Astrocyte (in vitro differentiated cells and primary cell): ENCODE results near the gene OSGIN1.

ENCODE experiments used
- EZH2 ChIP-seq: IDR thresholded peaks from 2 replicates; pipeline ENCODE4 v1.6.1; 2012; ENCODE audit warnings: mild to moderate bottlenecking, low read length, inconsistent platforms; ENCODE audit not compliant: insufficient read depth
- TF ChIP-seq, protein P1 (sequence below): IDR thresholded peaks from 2 replicates; pipeline ENCODE4 v1.5.1; 2011; ENCODE audit warnings: low read depth, mild to moderate bottlenecking, inconsistent platforms, low read length, moderate library complexity; ENCODE audit not compliant: insufficient read depth

DNA sequence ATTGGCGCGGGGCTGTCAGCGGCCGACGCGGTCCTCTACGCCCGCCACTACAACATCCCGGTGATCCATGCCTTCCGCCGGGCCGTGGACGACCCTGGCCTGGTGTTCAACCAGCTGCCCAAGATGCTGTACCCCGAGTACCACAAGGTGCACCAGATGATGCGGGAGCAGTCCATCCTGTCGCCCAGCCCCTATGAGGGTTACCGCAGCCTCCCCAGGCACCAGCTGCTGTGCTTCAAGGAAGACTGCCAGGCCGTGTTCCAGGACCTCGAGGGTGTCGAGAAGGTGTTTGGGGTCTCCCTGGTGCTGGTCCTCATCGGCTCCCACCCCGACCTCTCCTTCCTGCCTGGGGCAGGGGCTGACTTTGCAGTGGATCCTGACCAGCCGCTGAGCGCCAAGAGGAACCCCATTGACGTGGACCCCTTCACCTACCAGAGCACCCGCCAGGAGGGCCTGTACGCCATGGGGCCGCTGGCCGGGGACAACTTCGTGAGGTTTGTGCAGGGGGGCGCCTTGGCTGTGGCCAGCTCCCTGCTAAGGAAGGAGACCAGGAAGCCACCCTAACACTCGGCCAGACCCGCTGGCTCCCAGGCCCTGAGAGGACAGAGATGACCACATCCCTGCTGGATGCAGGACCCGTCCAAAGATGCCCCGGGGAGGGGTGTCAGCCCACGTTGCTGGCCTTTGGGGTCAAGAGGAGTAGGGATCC is 12.6 kb downstream of the OSGIN1 start:
- TF ChIP-seq, protein P1, sequence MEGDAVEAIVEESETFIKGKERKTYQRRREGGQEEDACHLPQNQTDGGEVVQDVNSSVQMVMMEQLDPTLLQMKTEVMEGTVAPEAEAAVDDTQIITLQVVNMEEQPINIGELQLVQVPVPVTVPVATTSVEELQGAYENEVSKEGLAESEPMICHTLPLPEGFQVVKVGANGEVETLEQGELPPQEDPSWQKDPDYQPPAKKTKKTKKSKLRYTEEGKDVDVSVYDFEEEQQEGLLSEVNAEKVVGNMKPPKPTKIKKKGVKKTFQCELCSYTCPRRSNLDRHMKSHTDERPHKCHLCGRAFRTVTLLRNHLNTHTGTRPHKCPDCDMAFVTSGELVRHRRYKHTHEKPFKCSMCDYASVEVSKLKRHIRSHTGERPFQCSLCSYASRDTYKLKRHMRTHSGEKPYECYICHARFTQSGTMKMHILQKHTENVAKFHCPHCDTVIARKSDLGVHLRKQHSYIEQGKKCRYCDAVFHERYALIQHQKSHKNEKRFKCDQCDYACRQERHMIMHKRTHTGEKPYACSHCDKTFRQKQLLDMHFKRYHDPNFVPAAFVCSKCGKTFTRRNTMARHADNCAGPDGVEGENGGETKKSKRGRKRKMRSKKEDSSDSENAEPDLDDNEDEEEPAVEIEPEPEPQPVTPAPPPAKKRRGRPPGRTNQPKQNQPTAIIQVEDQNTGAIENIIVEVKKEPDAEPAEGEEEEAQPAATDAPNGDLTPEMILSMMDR = no peak
- no peak for TF ChIP-seq EZH2
